OCI-LY7 (cell line): Measurements from ENCODE around the gene SERPINA6. TPM values are rescaled to one million over a fixed set of nuclear protein-coding genes. Genes with fewer than 3 reads are reported as not detected.

Experiments
- BruUV-seq: library from RNA; stranded (reverse); fragments of 400-500 nt; replicated peaks from 2 replicates; lab custom pipeline; 2021; lab: Mats Ljungman, UMichigan
- CTCF ChIA-PET: fragments of 300-600 bp; sonication (Branson Sonifier 250); formaldehyde crosslinking; loops from one replicate; lab custom pipeline; 2022; ENCODE audit warnings: antibody characterized with exemption; ENCODE audit not compliant: unreplicated experiment; lab: Charles Lee
- POLR2A ChIA-PET: fragments of 300-600 bp; sonication (Branson Sonifier 250); formaldehyde crosslinking; loops from one replicate; lab custom pipeline; 2022; ENCODE audit warnings: antibody characterized with exemption; lab: Charles Lee
- DNase-seq: peaks from one replicate; pipeline ENCODE4 v3.0.0-alpha.2; 2015; ENCODE audit warnings: low spot score
- H2AFZ ChIP-seq: fragments of 200-600 bp; sonication (generic), shearing (Covaris generic); 2 replicates; pipeline ENCODE4 v1.6.1; 2014; ENCODE audit warnings: mild to moderate bottlenecking, antibody characterized with exemption, low read length, moderate library complexity
- H3K27ac ChIP-seq: fragments of 200-600 bp; sonication (generic); 2 replicates; pipeline ENCODE4 v1.5.1; 2014; ENCODE audit warnings: mixed run types, low read depth, mild to moderate bottlenecking, moderate library complexity, low read length, inconsistent platforms; ENCODE audit not compliant: poor library complexity, severe bottlenecking
- H3K36me3 ChIP-seq: fragments of 200-600 bp; sonication (generic); 2 replicates; pipeline ENCODE4 v1.6.1; 2014; ENCODE audit warnings: mild to moderate bottlenecking, antibody characterized with exemption, low read length, moderate library complexity, mixed read lengths; ENCODE audit not compliant: insufficient read depth
- H3K4me1 ChIP-seq: fragments of 200-600 bp; sonication (generic); 2 replicates; pipeline ENCODE4 v1.5.1; 2014; ENCODE audit warnings: mild to moderate bottlenecking, low read length; ENCODE audit not compliant: insufficient read depth, poor library complexity, severe bottlenecking
- H3K4me2 ChIP-seq: fragments of 200-600 bp; sonication (generic); 2 replicates; pipeline ENCODE4 v1.6.1; 2014; ENCODE audit warnings: mild to moderate bottlenecking, low read length
- H3K4me3 ChIP-seq: fragments of 200-600 bp; sonication (generic); 2 replicates; pipeline ENCODE4 v1.5.1; 2014; ENCODE audit warnings: mild to moderate bottlenecking, low read depth, low read length; ENCODE audit not compliant: poor library complexity, severe bottlenecking
- H3K79me2 ChIP-seq: fragments of 200-600 bp; sonication (generic); 2 replicates; pipeline ENCODE4 v1.6.1; 2016; ENCODE audit warnings: low read depth, mild to moderate bottlenecking, low read length, moderate library complexity, mixed read lengths; ENCODE audit not compliant: insufficient read depth
- H3K9me2 ChIP-seq: fragments of 200-600 bp; sonication (generic); 2 replicates; pipeline ENCODE4 v1.6.1; 2016; ENCODE audit warnings: mild to moderate bottlenecking, low read length, mixed read lengths; ENCODE audit not compliant: insufficient read depth
- H3K9me3 ChIP-seq: fragments of 200-600 bp; sonication (generic); 2 replicates; pipeline ENCODE4 v1.6.1; 2014; ENCODE audit warnings: mild to moderate bottlenecking, mixed run types, low read length, mixed read lengths
- H4K20me1 ChIP-seq: fragments of 200-600 bp; sonication (generic); 2 replicates; pipeline ENCODE4 v1.6.1; 2014; ENCODE audit warnings: mild to moderate bottlenecking, antibody characterized with exemption, low read length, moderate library complexity, mixed read lengths; ENCODE audit not compliant: insufficient read depth
- EZH2phosphoT487 ChIP-seq: fragments of 200-600 bp; sonication (generic); IDR thresholded peaks from 2 replicates; pipeline ENCODE4 v1.6.1; 2018; ENCODE audit warnings: low read depth, borderline replicate concordance, mild to moderate bottlenecking, mixed run types, antibody characterized with exemption, low read length, moderate library complexity, mixed read lengths
- intact Hi-C: fragments of 100-400 bp; cut with micrococcal nuclease; formaldehyde crosslinking; loops from one replicate; pipeline ENCODE4 v1.10.0; 2022; ENCODE audit not compliant: unreplicated experiment
- total RNA-seq, 2 experiments: library from RNA; depleted of rRNA in 1 of 2; stranded (reverse); fragments of >200 nt in 1 of 2; shearing (Covaris generic) in 1 of 2; gene quantifications; 2 replicates each; pipeline ENCODE4 v1.2.3, GENCODE V29; 2014 to 2022
- TF ChIP-seq, protein P1 (sequence below): fragments of 200-600 bp; sonication (generic); conservative IDR thresholded peaks from 2 replicates; pipeline ENCODE4 v1.5.1; 2014; ENCODE audit warnings: mild to moderate bottlenecking, antibody characterized with exemption, low read length, moderate library complexity, mixed read lengths

The SERPINA6 gene
- total RNA-seq, 2 experiments from 2014 or later, result not detected

- H3K4me2 ChIP-seq, result no peak overlapping the region
- no TSS peak for BruUV-seq
These were observed 1.5 kb downstream of the SERPINA6 start for GRCh38 chr14:94321421-94322271.

DNA sequence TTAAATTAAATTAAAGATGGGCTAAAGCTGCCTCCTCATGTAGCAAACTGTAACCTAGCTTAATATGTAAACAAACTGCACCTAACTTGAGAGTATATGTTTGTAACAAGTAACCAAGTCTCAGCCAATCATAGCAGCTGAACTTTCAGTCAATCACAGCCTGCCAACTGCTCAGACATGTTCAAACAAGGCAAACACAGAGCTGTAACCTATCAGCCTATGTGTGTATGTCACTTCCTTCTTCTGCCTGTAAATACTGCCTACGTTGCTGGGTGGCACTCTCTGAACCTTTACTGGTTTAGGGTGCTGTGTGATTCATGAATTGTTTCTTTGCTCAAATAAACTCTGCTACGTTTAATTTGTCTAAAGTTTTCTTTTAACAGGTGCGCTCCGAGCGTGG, 2.9 kb downstream of the SERPINA6 start:
- H3K9me3 ChIP-seq, result no peaks in the 10 kb centered on the region
- TF ChIP-seq, protein P1, sequence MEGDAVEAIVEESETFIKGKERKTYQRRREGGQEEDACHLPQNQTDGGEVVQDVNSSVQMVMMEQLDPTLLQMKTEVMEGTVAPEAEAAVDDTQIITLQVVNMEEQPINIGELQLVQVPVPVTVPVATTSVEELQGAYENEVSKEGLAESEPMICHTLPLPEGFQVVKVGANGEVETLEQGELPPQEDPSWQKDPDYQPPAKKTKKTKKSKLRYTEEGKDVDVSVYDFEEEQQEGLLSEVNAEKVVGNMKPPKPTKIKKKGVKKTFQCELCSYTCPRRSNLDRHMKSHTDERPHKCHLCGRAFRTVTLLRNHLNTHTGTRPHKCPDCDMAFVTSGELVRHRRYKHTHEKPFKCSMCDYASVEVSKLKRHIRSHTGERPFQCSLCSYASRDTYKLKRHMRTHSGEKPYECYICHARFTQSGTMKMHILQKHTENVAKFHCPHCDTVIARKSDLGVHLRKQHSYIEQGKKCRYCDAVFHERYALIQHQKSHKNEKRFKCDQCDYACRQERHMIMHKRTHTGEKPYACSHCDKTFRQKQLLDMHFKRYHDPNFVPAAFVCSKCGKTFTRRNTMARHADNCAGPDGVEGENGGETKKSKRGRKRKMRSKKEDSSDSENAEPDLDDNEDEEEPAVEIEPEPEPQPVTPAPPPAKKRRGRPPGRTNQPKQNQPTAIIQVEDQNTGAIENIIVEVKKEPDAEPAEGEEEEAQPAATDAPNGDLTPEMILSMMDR, result no peak
- TF ChIP-seq EZH2phosphoT487, result no peak
- no peak overlapping the region for H3K27ac ChIP-seq
- no peaks in the 10 kb centered on the region for H3K9me2 ChIP-seq
- no peak overlapping the region for H3K4me3 ChIP-seq
- H3K4me1 ChIP-seq, result no peaks in the 10 kb centered on the region
- H3K79me2 ChIP-seq, result no peaks in the 10 kb centered on the region
- ChIA-PET CTCF (no interaction called here), POLR2A (interaction anchor here (0.7 kb wide), 1 partner anchor 20 kb away, joined by 3 read pairs; no protein-coding TSS in a partner anchor)
- BruUV-seq, result no TSS peak
- intact Hi-C loops, result no loop called here
- H3K36me3 ChIP-seq, result no peaks in the 10 kb centered on the region
- no peak for DNase-seq
- no peak overlapping the region for H3K4me2 ChIP-seq
- H2AFZ ChIP-seq, result no peak overlapping the region
- no peaks in the 10 kb centered on the region for H4K20me1 ChIP-seq

More at GRCh38 chr14:94321421-94322271, 1.5 kb downstream of the SERPINA6 start:
- DNase-seq, result no peak
- Histone ChIP-seq H3K4me1 (no peaks in the 10 kb centered on the region), H3K9me3 (no peaks in the 10 kb centered on the region), H3K27ac (no peak overlapping the region), H3K9me2 (no peaks in the 10 kb centered on the region; the same call in 1 of the 2 replicates), H3K79me2 (no peaks in the 10 kb centered on the region), H3K4me3 (no peak overlapping the region), H3K36me3 (no peaks in the 10 kb centered on the region), H4K20me1 (no peaks in the 10 kb centered on the region), H2AFZ (no peak overlapping the region)
- ChIA-PET CTCF (no interaction called here), POLR2A (no interaction called here)
- intact Hi-C loops, result no loop called here
- no peak for TF ChIP-seq EZH2phosphoT487
- TF ChIP-seq, protein P1, result no peak

DNA sequence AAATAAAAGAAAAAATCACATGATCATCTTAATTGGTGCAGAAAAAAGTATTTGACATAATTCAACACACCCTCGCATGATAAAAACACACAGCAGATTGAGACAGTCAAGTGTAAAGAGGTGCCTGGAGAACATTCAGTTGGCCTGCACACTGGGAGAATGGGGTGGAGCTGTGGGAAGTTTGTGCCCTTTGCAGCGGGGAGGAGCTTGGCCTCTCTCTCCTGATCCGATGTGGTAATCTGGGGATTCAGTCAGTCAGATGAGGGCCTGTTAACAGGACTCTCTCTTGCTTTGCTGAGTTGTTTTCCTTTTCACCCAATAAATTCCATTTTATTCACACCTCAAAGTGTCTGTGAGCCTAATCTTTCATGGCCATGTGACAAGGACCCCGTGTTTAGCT, 5.9 kb downstream of the SERPINA6 start:
- intact Hi-C loops, result no loop called here
- Histone ChIP-seq H3K4me3 (no peak overlapping the region), H3K36me3 (no peaks in the 10 kb centered on the region), H3K79me2 (no peaks in the 10 kb centered on the region), H2AFZ (no peak overlapping the region), H3K4me1 (no peaks in the 10 kb centered on the region), H3K9me2 (no peaks in the 10 kb centered on the region), H3K27ac (no peak overlapping the region), H3K9me3 (no peaks in the 10 kb centered on the region), H3K4me2 (no peak overlapping the region), H4K20me1 (no peaks in the 10 kb centered on the region)
- DNase-seq, result no peak
- POLR2A ChIA-PET, result no interaction called here
- CTCF ChIA-PET, result no interaction called here
- TF ChIP-seq, protein P1, result no peak
- no peak for TF ChIP-seq EZH2phosphoT487
- BruUV-seq, result no TSS peak
